ENCODE data around the gene PARVG. TPM values are rescaled to one million over a fixed set of nuclear protein-coding genes. Genes with fewer than 3 reads are reported as not detected.

PARVG gene
- total and polyA plus RNA-seq, 2 donors (not counting 3 experiments of a cell fraction or from before 2014, with no cell fraction given), result 0.82 TPM; not detected in 1

- no peak overlapping the region for H3K4me3 ChIP-seq (replicated peaks in 1 of 3; ENCODE audit: insufficient read depth in 1 of 3, low read depth in 1 of 3, low read length in 3 of 3)
- no peaks in the 10 kb centered on the region for H3K9me3 ChIP-seq (replicated peaks; ENCODE audit: control insufficient read depth, insufficient read depth, low read length)
- TF ChIP-seq POLR2A (IDR thresholded peaks at IDR 0.05; ENCODE audit: low read depth, low read length) (no peak), GATA2 (IDR thresholded peaks at IDR 0.05; ENCODE audit: insufficient read depth, insufficient read length, low read depth, low read length) (no peak), MAX (IDR thresholded peaks at IDR 0.05; ENCODE audit: insufficient read depth, insufficient read length) (no peak), JUN (IDR thresholded peaks at IDR 0.05; ENCODE audit: borderline replicate concordance, insufficient read depth, insufficient read length, low read depth) (no peak), POLR2AphosphoS5 (IDR thresholded peaks at IDR 0.05; ENCODE audit: insufficient read depth, low read depth, low read length) (no peak), FOS (IDR thresholded peaks at IDR 0.05; ENCODE audit: borderline replicate concordance, insufficient read depth, low read length) (no peak), EZH2 (IDR thresholded peaks at IDR 0.05; ENCODE audit: borderline replicate concordance, low read depth, low read length, severe bottlenecking) (no peak), MYC (IDR thresholded peaks at IDR 0.05; ENCODE audit: low read depth, low read length) (no peak), CTCF (IDR thresholded peaks at IDR 0.05; ENCODE audit: extremely low read depth in 1 of 2, insufficient read depth in 1 of 2, low read depth in 1 of 2, low read length in 2 of 2) (no peak)
- ChIA-PET CTCF (no interaction called here), POLR2A (no interaction called here)
- DNase-seq (ENCODE audit: low read depth, low spot score), result no peak
- dilution Hi-C loops (cut with MboI; ENCODE audit: extremely low pct_ligation_motif_present, low sequenced_read_pairs), result no loop called here
- H2AFZ ChIP-seq (ENCODE audit: low read depth, low read length), result no peak overlapping the region
- no peaks in the 10 kb centered on the region for H3K27me3 ChIP-seq (ENCODE audit: control insufficient read depth in 2 of 2, insufficient read depth in 2 of 2, low read length in 2 of 2)
- intact Hi-C loops (cut with micrococcal nuclease), result no loop called here
- no TSS peak for BruUV-seq (replicated peaks)
- no peaks in the 10 kb centered on the region for H3K79me2 ChIP-seq (ENCODE audit: control insufficient read depth, insufficient read depth, low read length)
- no peak overlapping the region for H3K27ac ChIP-seq (ENCODE audit: insufficient read depth, low read depth, low read length)
- no peak overlapping the region for H3K4me2 ChIP-seq (ENCODE audit: insufficient read depth, low read length)
- H3K9me1 ChIP-seq (replicated peaks; ENCODE audit: control insufficient read depth, extremely low read depth, insufficient read depth, low read length), result no peaks in the 10 kb centered on the region
- no peak overlapping the region for H3K9ac ChIP-seq (replicated peaks; ENCODE audit: extremely low read depth, insufficient read depth, low read length)
- FAIRE-seq, result no peak
- H4K20me1 ChIP-seq (replicated peaks; ENCODE audit: control insufficient read depth, extremely low read depth, insufficient read depth, low read length), result no peaks in the 10 kb centered on the region
- peaks cover 2 to 22% of the 10 kb centered on the region in 2 experiments for H3K36me3 ChIP-seq (ENCODE audit: control insufficient read depth in 2 of 2, extremely low read depth in 1 of 2, insufficient read depth in 2 of 2, low read length in 2 of 2)
- H3K4me1 ChIP-seq (ENCODE audit: control insufficient read depth, extremely low read depth, insufficient read depth, low read length), result no peaks in the 10 kb centered on the region
Measured at GRCh38 chr22:44168206-44168605, 12.5 kb upstream of the PARVG start.

Data from endothelial cell of umbilical vein (primary cell).